PC-9 (cell line): Measurements from ENCODE around the gene CECR2. TPM values are rescaled to one million over a fixed set of nuclear protein-coding genes. Genes with fewer than 3 reads are reported as not detected.

ENCODE experiments used
- BruUV-seq: library from RNA; stranded (reverse); fragments of 400-500 nt; replicated peaks from 2 replicates; lab custom pipeline; 2021; lab: Mats Ljungman, UMichigan
- CTCF ChIA-PET: fragments of 300-600 bp; sonication (Branson Sonifier 250); formaldehyde crosslinking; loops from one replicate; lab custom pipeline; 2022; ENCODE audit warnings: antibody characterized with exemption; lab: Charles Lee
- POLR2A ChIA-PET: fragments of 300-600 bp; sonication (Branson Sonifier 250); formaldehyde crosslinking; loops from one replicate; lab custom pipeline; 2022; ENCODE audit warnings: antibody characterized with exemption; ENCODE audit not compliant: unreplicated experiment; lab: Charles Lee
- DNase-seq, 2 experiments: peaks; one replicate each; pipeline versions ENCODE4 v3.0.0 to v3.0.0-alpha.2; 2015 to 2022; ENCODE audit warnings: mixed read lengths in 1 of 2
- H2AFZ ChIP-seq: fragments of 200-600 bp; sonication (generic); 2 replicates; pipeline ENCODE4 v1.8.1; 2017; ENCODE audit warnings: antibody characterized with exemption
- H3F3A ChIP-seq: fragments of 200-600 bp; sonication (generic); 2 replicates; pipeline ENCODE4 v1.8.1; 2017; ENCODE audit warnings: antibody characterized with exemption, mild to moderate bottlenecking, low read depth; ENCODE audit not compliant: insufficient read depth
- H3K27ac ChIP-seq: fragments of 200-600 bp; sonication (generic); 2 replicates; pipeline ENCODE4 v1.6.1; 2016; ENCODE audit warnings: mixed run types
- H3K27me3 ChIP-seq: fragments of 200-600 bp; sonication (generic); 2 replicates; pipeline ENCODE4 v1.6.1; 2016; ENCODE audit warnings: low read depth, mixed run types; ENCODE audit not compliant: insufficient read depth
- H3K36me3 ChIP-seq: fragments of 200-600 bp; sonication (generic); 2 replicates; pipeline ENCODE4 v1.6.1; 2016; ENCODE audit warnings: low read depth, mixed run types
- H3K4me1 ChIP-seq: fragments of 200-600 bp; sonication (generic); replicated peaks from 2 replicates; pipeline ENCODE4 v1.6.1; 2016; ENCODE audit warnings: mixed run types; ENCODE audit not compliant: insufficient read depth
- H3K4me2 ChIP-seq: fragments of 200-600 bp; sonication (generic); 2 replicates; pipeline ENCODE4 v1.6.1; 2017; ENCODE audit warnings: mixed run types
- H3K4me3 ChIP-seq: fragments of 200-600 bp; sonication (generic); 2 replicates; pipeline ENCODE4 v1.6.1; 2016; ENCODE audit warnings: mixed run types
- H3K79me2 ChIP-seq: fragments of 200-600 bp; sonication (generic); 2 replicates; pipeline ENCODE4 v1.6.1; 2017; ENCODE audit warnings: low read depth, mixed run types
- H3K9me2 ChIP-seq: fragments of 200-600 bp; sonication (generic); 2 replicates; pipeline ENCODE4 v1.8.1; 2017; ENCODE audit warnings: mild to moderate bottlenecking; ENCODE audit not compliant: insufficient read depth
- H3K9me3 ChIP-seq: fragments of 200-600 bp; sonication (generic); 2 replicates; pipeline ENCODE4 v1.8.1; 2016; ENCODE audit warnings: low read depth; ENCODE audit not compliant: insufficient read depth
- H4K20me1 ChIP-seq: fragments of 200-600 bp; sonication (generic); 2 replicates; pipeline ENCODE4 v1.8.1; 2017; ENCODE audit not compliant: insufficient read depth
- CTCF ChIP-seq: fragments of 200-600 bp; sonication (generic); conservative IDR thresholded peaks from 2 replicates; pipeline ENCODE4 v1.6.1; 2017; ENCODE audit warnings: mixed run types, antibody characterized with exemption, mild to moderate bottlenecking, moderate library complexity
- EZH2 ChIP-seq: fragments of 200-600 bp; sonication (generic); IDR thresholded peaks from 2 replicates; pipeline ENCODE4 v1.8.0; 2017; ENCODE audit warnings: antibody characterized with exemption, low read depth
- intact Hi-C: fragments of 100-400 bp; cut with micrococcal nuclease; formaldehyde crosslinking; loops from one replicate; pipeline ENCODE4 v1.10.0; 2022; ENCODE audit not compliant: unreplicated experiment
- total RNA-seq: library from RNA; stranded (reverse); gene quantifications from 2 replicates; pipeline ENCODE4 v1.2.3, GENCODE V29; 2021

The CECR2 gene
- total RNA-seq, 1 experiment from 2014 or later: not detected

GRCh38 chr22:17371448-17371847, 2.2 kb downstream of the CECR2 start:
- Histone ChIP-seq H3K4me1 (no peaks in the 10 kb centered on the region), H3K27me3 (peaks cover 41% of the 10 kb centered on the region), H3K4me3 (no peak overlapping the region), H3K27ac (no peak overlapping the region), H3K79me2 (no peaks in the 10 kb centered on the region), H3K9me3 (no peaks in the 10 kb centered on the region), H4K20me1 (no peaks in the 10 kb centered on the region), H3K9me2 (no peaks in the 10 kb centered on the region), H3K36me3 (no peaks in the 10 kb centered on the region), H3F3A (no peaks in the 10 kb centered on the region), H2AFZ (no peak overlapping the region), H3K4me2 (no peak overlapping the region)
- intact Hi-C loops: no loop called here
- ChIA-PET CTCF (no interaction called here), POLR2A (no interaction called here)
- no peak for DNase-seq
- no TSS peak for BruUV-seq
- TF ChIP-seq EZH2: no peak
- no peak for TF ChIP-seq CTCF

GRCh38 chr22:17373855-17374254, 4.6 kb downstream of the CECR2 start:
- H3K27ac ChIP-seq: no peak overlapping the region
- no peak overlapping the region for H3K4me2 ChIP-seq
- H3K4me1 ChIP-seq: no peaks in the 10 kb centered on the region
- no TSS peak for BruUV-seq
- H3K4me3 ChIP-seq: no peak overlapping the region
- no peaks in the 10 kb centered on the region for H3K9me3 ChIP-seq
- CTCF ChIA-PET: no interaction called here
- POLR2A ChIA-PET: no interaction called here
- DNase-seq: no peak
- H3K9me2 ChIP-seq: no peaks in the 10 kb centered on the region
- H3K79me2 ChIP-seq: no peaks in the 10 kb centered on the region
- H3K27me3 ChIP-seq: peaks cover 56% of the 10 kb centered on the region
- H2AFZ ChIP-seq: no peak overlapping the region
- no peaks in the 10 kb centered on the region for H3F3A ChIP-seq
- intact Hi-C loops: no loop called here
- no peaks in the 10 kb centered on the region for H4K20me1 ChIP-seq
- TF ChIP-seq CTCF (no peak), EZH2 (no peak)
- no peaks in the 10 kb centered on the region for H3K36me3 ChIP-seq

GRCh38 chr22:17375914-17376614, 6.8 kb downstream of the CECR2 start:
- no peak for DNase-seq
- no peaks in the 10 kb centered on the region for H3K9me3 ChIP-seq
- ChIA-PET POLR2A (interaction anchor here (0.6 kb wide), 1 partner anchor 169 kb away, joined by 9 read pairs; no protein-coding TSS in a partner anchor), CTCF (no interaction called here)
- no peak overlapping the region for H3K27ac ChIP-seq
- no peaks in the 10 kb centered on the region for H3K4me1 ChIP-seq
- no peak overlapping the region for H3K4me3 ChIP-seq
- H3K4me2 ChIP-seq: no peak overlapping the region
- H3K79me2 ChIP-seq: no peaks in the 10 kb centered on the region
- no peak overlapping the region for H2AFZ ChIP-seq
- intact Hi-C loops: no loop called here
- H3K9me2 ChIP-seq: no peaks in the 10 kb centered on the region
- H3K36me3 ChIP-seq: no peaks in the 10 kb centered on the region
- H3K27me3 ChIP-seq: peaks cover 65% of the 10 kb centered on the region
- BruUV-seq: no TSS peak
- TF ChIP-seq CTCF (no peak), EZH2 (no peak)
- no peaks in the 10 kb centered on the region for H4K20me1 ChIP-seq
- H3F3A ChIP-seq: no peaks in the 10 kb centered on the region
